ENCODE results near the gene IL36A. TPM values are rescaled to one million over a fixed set of nuclear protein-coding genes. Genes with fewer than 3 reads are reported as not detected.

IL36A gene
- total RNA-seq, 3 donors from 2014 or later: not detected

GRCh38 chr2:113018509-113018908 lies 13.2 kb downstream of the IL36A start:
- no peaks in the 10 kb centered on the region for H3K36me3 ChIP-seq
- no peaks in the 10 kb centered on the region for H3K9me3 ChIP-seq
- DNase-seq (ENCODE audit: low spot score in 2 of 2): no peak
- intact Hi-C loops (cut with DNase I; ENCODE audit: low total_unique reads): no loop called here
- no peak for TF ChIP-seq POLR2AphosphoS5 (IDR thresholded peaks at IDR 0.05)
- TF ChIP-seq, protein P1, sequence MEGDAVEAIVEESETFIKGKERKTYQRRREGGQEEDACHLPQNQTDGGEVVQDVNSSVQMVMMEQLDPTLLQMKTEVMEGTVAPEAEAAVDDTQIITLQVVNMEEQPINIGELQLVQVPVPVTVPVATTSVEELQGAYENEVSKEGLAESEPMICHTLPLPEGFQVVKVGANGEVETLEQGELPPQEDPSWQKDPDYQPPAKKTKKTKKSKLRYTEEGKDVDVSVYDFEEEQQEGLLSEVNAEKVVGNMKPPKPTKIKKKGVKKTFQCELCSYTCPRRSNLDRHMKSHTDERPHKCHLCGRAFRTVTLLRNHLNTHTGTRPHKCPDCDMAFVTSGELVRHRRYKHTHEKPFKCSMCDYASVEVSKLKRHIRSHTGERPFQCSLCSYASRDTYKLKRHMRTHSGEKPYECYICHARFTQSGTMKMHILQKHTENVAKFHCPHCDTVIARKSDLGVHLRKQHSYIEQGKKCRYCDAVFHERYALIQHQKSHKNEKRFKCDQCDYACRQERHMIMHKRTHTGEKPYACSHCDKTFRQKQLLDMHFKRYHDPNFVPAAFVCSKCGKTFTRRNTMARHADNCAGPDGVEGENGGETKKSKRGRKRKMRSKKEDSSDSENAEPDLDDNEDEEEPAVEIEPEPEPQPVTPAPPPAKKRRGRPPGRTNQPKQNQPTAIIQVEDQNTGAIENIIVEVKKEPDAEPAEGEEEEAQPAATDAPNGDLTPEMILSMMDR (IDR thresholded peaks at IDR 0.05): no peak
- TF ChIP-seq POLR2A (IDR thresholded peaks at IDR 0.05): no peak
- no peak overlapping the region for H3K4me3 ChIP-seq
- H3K27ac ChIP-seq: no peak overlapping the region
- H3K4me1 ChIP-seq: no peaks in the 10 kb centered on the region
- H3K27me3 ChIP-seq: no peaks in the 10 kb centered on the region

- Histone ChIP-seq H3K4me3 (no peak overlapping the region), H3K36me3 (no peaks in the 10 kb centered on the region), H3K27ac (no peak overlapping the region), H3K4me1 (no peaks in the 10 kb centered on the region), H3K27me3 (peaks cover 0 to 8% of the 10 kb centered on the region in 2 donors), H3K9me3 (no peaks in the 10 kb centered on the region)
- TF ChIP-seq, protein P1 (IDR thresholded peaks at IDR 0.05): no peak
- no peak for TF ChIP-seq POLR2A (IDR thresholded peaks at IDR 0.05)
- no peak for TF ChIP-seq POLR2AphosphoS5 (IDR thresholded peaks at IDR 0.05)
- DNase-seq (ENCODE audit: low spot score in 2 of 2): no peak
- intact Hi-C loops (cut with DNase I; ENCODE audit: low total_unique reads): no loop called here
These were observed 16.1 kb downstream of the IL36A start for GRCh38 chr2:113021312-113021711.

- H3K4me3 ChIP-seq: no peak overlapping the region
- TF ChIP-seq POLR2A (IDR thresholded peaks at IDR 0.05) (no peak), POLR2AphosphoS5 (IDR thresholded peaks at IDR 0.05) (no peak)
- TF ChIP-seq, protein P1 (IDR thresholded peaks at IDR 0.05): no peak
- intact Hi-C loops (cut with DNase I; ENCODE audit: low total_unique reads): no loop called here
- peaks cover 0 to 8% of the 10 kb centered on the region in 2 donors for H3K27me3 ChIP-seq
- DNase-seq (ENCODE audit: low spot score in 2 of 2): no peak
- no peaks in the 10 kb centered on the region for H3K9me3 ChIP-seq
- H3K4me1 ChIP-seq: no peaks in the 10 kb centered on the region
- no peak overlapping the region for H3K27ac ChIP-seq
- no peaks in the 10 kb centered on the region for H3K36me3 ChIP-seq
These were observed 19.5 kb downstream of the IL36A start for GRCh38 chr2:113024764-113025163.

GRCh38 chr2:113025737-113026136 lies 20.5 kb downstream of the IL36A start:
- DNase-seq (ENCODE audit: low spot score in 2 of 2): no peak
- Histone ChIP-seq H3K36me3 (no peaks in the 10 kb centered on the region), H3K4me3 (no peak overlapping the region), H3K4me1 (no peaks in the 10 kb centered on the region), H3K9me3 (no peaks in the 10 kb centered on the region), H3K27ac (no peak overlapping the region), H3K27me3 (peaks cover 0 to 8% of the 10 kb centered on the region in 2 donors)
- intact Hi-C loops (cut with DNase I; ENCODE audit: low total_unique reads): no loop called here
- no peak for TF ChIP-seq POLR2AphosphoS5 (IDR thresholded peaks at IDR 0.05)
- TF ChIP-seq, protein P1 (IDR thresholded peaks at IDR 0.05): no peak
- TF ChIP-seq POLR2A (IDR thresholded peaks at IDR 0.05): no peak

DNA sequence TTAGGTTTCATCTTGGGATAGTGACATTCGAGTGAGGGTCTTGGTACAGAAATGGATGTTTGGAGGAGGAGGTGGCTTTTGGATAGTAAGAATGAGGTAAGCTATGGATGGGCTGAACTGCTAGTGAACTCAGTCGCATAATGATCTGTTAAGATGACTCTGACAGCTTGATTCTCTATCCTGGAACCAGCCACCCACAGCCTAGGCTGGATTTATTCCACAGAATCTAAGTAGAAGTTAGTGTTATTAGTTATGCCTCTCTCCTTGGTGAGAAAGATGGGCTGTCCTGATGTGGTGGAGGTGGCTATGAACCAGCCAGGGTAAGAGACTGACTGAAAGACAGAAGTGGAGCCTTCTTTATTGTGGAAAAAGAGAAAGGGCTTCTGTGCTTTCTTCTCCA lies 22.4 kb downstream of the IL36A start:
- Histone ChIP-seq H3K27ac (no peak overlapping the region), H3K27me3 (peaks cover 0 to 8% of the 10 kb centered on the region in 2 donors), H3K9me3 (no peaks in the 10 kb centered on the region), H3K4me3 (no peak overlapping the region), H3K36me3 (no peaks in the 10 kb centered on the region), H3K4me1 (no peaks in the 10 kb centered on the region)
- intact Hi-C loops (cut with DNase I; ENCODE audit: low total_unique reads): no loop called here
- no peak for DNase-seq (ENCODE audit: low spot score in 2 of 2)
- TF ChIP-seq POLR2AphosphoS5 (IDR thresholded peaks at IDR 0.05) (no peak), POLR2A (IDR thresholded peaks at IDR 0.05) (no peak)
- TF ChIP-seq, protein P1 (IDR thresholded peaks at IDR 0.05): no peak
